Measurements from ENCODE around the gene RASAL2.

Gene RASAL2

GRCh38 chr1:178457651-178458050 is 363.7 kb downstream of the RASAL2 start:
- DNase-seq (ENCODE audit: low read depth in 2 of 2): no peak

GRCh38 chr1:178458203-178458602 is 364.3 kb downstream of the RASAL2 start:
- no peak for DNase-seq (ENCODE audit: low read depth in 2 of 2)

- no peak for DNase-seq (ENCODE audit: low read depth in 2 of 2)
Measured at GRCh38 chr1:178461104-178461503, 367.2 kb downstream of the RASAL2 start.

GRCh38 chr1:178461701-178462100 is 367.8 kb downstream of the RASAL2 start:
- no peak for DNase-seq (ENCODE audit: low read depth in 2 of 2)

- no peak for DNase-seq (ENCODE audit: low read depth in 2 of 2)
Measured at GRCh38 chr1:178464141-178464540, 370.2 kb downstream of the RASAL2 start.

GRCh38 chr1:178464566-178464965 is 370.7 kb downstream of the RASAL2 start:
- DNase-seq (ENCODE audit: low read depth in 2 of 2): no peak

GRCh38 chr1:178465011-178465410 is 371.1 kb downstream of the RASAL2 start:
- no peak for DNase-seq (ENCODE audit: low read depth in 2 of 2)

GRCh38 chr1:178467837-178468236 is 373.9 kb downstream of the RASAL2 start:
- no peak for DNase-seq (ENCODE audit: low read depth in 2 of 2)

- DNase-seq (ENCODE audit: low read depth in 2 of 2): no peak
Measured at GRCh38 chr1:178470411-178470960, 376.6 kb downstream of the RASAL2 start.

GRCh38 chr1:178472531-178472930 is 378.6 kb downstream of the RASAL2 start:
- DNase-seq (ENCODE audit: low read depth in 2 of 2): no peak

- DNase-seq (ENCODE audit: low read depth in 2 of 2): no peak
Measured at GRCh38 chr1:178477373-178477772, 383.5 kb downstream of the RASAL2 start.

- DNase-seq (ENCODE audit: low read depth in 2 of 2): no peak
Measured at GRCh38 chr1:178477841-178478240, 383.9 kb downstream of the RASAL2 start.

GRCh38 chr1:178483251-178483957 is 389.5 kb downstream of the RASAL2 start:
- DNase-seq (ENCODE audit: low read depth in 2 of 2): no peak

GRCh38 chr1:178484698-178485225 is 390.9 kb downstream of the RASAL2 start:
- DNase-seq (ENCODE audit: low read depth in 2 of 2): no peak

- DNase-seq (ENCODE audit: low read depth in 2 of 2): no peak
Measured at GRCh38 chr1:178485541-178485981, 391.7 kb downstream of the RASAL2 start.

GRCh38 chr1:178486100-178487069 is 392.5 kb downstream of the RASAL2 start:
- no peak for DNase-seq (ENCODE audit: low read depth in 2 of 2)

- no peak for DNase-seq (ENCODE audit: low read depth in 2 of 2)
Measured at GRCh38 chr1:178487070-178487615, 393.2 kb downstream of the RASAL2 start.

GRCh38 chr1:178488393-178488792 is 394.5 kb downstream of the RASAL2 start:
- no peak for DNase-seq (ENCODE audit: low read depth in 2 of 2)

GRCh38 chr1:178489399-178489798 is 395.5 kb downstream of the RASAL2 start:
- no peak for DNase-seq (ENCODE audit: low read depth in 2 of 2)

- DNase-seq (ENCODE audit: low read depth in 2 of 2): no peak
Measured at GRCh38 chr1:178490136-178490535, 396.2 kb downstream of the RASAL2 start.

- no peak for DNase-seq (ENCODE audit: low read depth in 2 of 2)
Measured at GRCh38 chr1:178490967-178491366, 397.1 kb downstream of the RASAL2 start.

GRCh38 chr1:178491721-178492120 is 397.8 kb downstream of the RASAL2 start:
- DNase-seq (ENCODE audit: low read depth in 2 of 2): no peak
